ENCODE results near the gene GRK4. TPM values are rescaled to one million over a fixed set of nuclear protein-coding genes. Genes with fewer than 3 reads are reported as not detected.

The GRK4 gene
- total RNA-seq, 2 experiments from 2014 or later: 4.9 to 5.3 TPM

Other genes with a start within 250 kb of the GRK4 start
- 10 to 100 TPM; 85.5 to 86.4 TPM for gene TNIP2, start 207.2 kb upstream of the GRK4 start, total RNA-seq
- gene SH3BP2, start 170.5 kb upstream of the GRK4 start, total RNA-seq: 10 to 100 TPM; 78.8 to 82.5 TPM
- 100 to 1,000 TPM; 151 to 154 TPM for gene ADD1, start 119.7 kb upstream of the GRK4 start, total RNA-seq
- 100 to 1,000 TPM; 143 TPM for gene NOP14, start 165 bp upstream of the GRK4 start, total RNA-seq
- gene HTT-AS, start 111.0 kb downstream of the GRK4 start, total RNA-seq: not detected
- 10 to 100 TPM; 52.5 to 55.7 TPM for gene HTT, start 111.1 kb downstream of the GRK4 start, total RNA-seq

All from activated CD8-positive, alpha-beta memory T cell treated with anti-CD3 and anti-CD28 coated beads for 36 hours (primary cell).